ENCODE results near the gene TBX18.

Gene TBX18

DNA sequence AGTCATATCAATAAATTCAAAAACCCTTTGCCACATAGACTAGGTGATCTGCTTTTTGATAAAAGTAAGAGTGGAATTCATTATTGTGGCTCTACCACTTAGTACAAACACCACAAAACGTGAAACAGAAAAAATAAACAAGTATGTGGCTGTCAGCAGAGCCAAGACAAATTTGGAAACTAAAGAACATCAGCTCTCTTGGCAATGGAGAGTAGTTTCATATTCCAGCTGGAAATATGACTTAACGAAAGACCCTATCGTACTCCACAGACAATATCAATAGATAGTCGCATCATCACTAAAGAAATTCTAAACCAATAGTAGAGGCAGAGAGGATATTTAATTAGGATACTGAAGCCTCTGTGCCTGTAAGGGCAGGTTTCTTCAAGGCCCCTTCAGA lies 20.8 kb downstream of the TBX18 start:
- DNase-seq, result no peak

DNA sequence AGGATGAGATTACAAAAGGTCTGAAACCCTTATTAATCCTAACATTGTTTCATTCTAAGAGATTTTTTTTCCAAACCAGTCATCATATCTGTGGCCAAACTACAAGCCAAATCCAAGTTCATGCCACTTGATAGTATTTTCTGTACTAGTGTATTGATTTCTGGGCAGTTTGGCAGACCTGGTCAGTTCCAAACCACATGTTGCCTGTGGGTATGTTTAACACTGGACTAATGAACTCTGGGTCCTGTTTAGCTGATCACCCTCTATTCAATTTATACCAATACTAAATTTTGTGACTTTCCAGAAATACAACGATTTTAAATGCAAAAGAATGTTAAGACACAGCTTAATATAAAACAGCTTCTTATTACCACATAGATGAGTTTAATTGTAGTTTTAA lies 24.0 kb downstream of the TBX18 start:
- DNase-seq, result no peak

DNA sequence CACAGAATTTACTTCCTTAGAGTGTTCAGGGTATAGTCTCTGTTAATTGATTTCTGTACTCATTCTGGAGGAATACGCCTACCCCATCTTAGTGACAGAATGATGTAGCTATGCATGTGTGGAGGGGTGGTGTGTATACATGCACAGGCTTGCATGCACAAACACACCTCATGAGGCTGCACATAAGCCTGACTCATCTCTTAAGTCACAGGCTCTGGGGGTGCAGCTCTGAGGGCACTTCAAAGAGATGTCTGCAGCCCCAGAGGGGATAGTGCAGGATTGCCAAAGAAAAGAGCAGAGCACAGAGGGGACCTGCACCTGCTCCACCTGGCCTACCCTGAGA lies 24.6 kb downstream of the TBX18 start:
- DNase-seq, result no peak

DNA sequence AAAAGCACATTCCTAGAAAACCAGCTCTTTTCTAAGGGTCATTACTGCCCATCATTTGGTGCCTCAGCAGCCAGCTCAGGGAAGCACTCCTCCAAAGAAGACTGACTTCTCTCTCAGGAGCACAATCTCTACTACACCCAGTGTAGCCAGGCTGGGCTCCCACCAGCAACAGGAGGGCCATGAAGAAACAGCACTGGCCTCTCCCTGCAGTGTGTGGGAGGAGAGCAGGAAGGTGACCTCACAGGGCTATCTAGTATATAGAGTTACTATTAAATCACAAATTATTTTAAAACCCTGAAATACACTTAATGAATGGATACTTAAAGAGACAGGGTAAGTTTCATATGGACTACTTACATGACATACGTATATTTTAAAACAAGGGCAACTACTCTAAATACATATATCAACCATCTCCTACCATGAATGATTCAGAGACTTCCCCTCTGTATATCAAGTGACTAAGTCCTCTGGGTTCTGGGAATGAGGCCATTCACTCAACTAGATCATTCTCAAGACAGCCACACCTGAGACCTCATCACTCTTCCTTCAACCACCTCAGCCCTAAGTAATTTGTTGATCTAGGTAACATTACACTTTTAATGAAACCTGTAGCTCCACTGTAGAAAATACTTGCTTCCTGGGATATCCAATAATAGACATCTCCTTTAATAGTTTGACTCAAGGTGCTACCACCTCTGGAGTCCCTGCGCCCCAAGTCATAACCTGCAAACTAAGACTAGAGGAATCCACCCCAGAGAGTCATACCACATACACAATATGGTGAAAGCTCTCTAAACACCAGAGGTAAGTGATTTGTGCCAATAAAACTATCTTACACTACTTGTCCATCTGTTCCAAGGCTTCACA lies 25.2 kb downstream of the TBX18 start:
- DNase-seq, result no peak

DNA sequence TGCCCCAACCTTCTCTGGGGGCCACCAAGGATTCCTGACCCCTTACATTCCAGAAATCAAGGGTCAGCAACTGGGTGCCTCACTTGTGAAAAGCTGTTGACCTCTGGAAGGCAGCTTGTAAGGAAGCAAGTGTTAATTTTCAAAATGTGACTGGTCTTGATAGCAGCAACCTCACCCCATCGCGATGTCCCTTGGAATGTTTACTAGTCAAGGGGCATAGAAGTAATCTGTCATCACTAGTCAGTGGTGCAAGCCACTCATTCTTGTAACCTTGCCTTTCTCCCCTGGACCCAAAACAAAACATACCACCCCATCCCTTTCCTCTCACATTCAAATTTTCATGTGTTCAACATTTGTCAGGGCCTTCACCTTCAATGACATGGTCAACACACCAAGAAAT lies 30.5 kb downstream of the TBX18 start:
- no peak for DNase-seq

DNA sequence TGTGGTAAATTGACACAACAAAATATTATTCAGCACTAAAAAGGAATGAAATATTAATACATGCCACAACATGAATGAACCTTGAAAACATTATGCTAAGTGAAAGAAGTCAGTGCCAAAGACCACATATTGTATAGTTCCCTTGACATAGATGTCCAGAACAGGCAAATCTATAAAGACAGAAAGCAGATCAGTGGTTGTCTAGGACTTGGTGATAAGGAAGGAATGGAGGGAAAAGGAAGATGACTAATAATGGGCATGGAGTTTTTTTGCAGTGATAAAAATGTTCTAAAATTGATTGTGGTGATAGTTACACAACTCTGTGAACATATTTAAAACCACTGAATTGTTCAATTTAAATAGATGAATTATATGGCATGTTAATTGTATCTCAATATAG lies 32.5 kb downstream of the TBX18 start:
- DNase-seq, result no peak

DNA sequence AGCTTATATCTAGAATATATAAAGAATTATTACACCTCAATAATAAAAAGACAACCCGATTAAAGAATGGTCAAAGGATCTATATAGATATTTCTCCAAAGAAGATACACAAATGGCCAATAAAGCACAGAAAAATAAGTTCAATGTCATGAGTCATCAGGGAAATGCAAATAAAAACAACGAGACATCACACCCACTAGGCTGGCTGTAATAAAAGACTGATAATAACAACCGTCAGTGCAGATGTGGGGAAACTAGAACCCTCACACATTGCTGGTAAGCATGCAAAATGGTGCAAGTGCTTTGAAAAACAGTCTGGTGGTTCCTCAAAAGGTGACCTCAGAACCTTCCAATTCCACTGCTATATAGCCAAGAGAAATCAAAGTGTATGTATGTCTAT lies 33.0 kb downstream of the TBX18 start:
- DNase-seq, result no peak

DNA sequence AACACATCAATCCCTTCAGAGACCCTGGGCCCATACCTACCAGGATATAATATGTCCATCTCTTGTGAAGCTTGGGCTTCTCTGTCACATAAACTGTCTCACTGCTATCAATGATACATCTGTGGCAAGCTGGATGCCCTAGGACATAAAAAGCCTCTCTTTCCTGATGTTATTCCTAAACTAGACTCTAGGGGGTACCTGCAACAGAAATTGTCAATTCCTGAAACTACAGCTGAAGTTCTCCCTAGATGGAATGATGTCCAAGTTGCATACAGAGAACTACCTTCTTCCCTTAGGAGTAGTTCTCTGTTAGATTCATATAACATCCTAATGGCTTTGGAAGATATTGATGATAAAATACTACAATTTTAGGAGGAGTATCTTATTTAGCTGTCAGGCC lies 35.8 kb downstream of the TBX18 start:
- DNase-seq, result no peak

DNA sequence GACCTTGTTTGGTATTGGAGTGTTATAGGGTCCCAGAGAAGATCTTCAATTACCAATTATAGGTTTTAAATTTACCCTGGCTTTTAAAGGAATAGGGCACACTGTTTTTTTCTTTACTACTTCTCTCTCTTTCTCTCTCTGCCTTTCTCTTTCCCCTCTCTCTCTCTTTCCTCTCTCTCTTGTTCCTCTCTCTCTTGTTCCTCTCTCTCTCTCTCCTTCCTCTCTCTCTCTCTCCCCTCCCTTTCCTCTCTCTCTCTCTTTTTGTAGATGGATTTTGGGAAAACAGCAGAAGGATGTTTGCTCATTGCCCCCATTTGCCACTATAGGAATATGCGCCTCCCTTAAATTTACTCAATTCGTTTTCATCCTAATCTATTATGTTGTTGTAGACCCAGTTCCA lies 45.2 kb downstream of the TBX18 start:
- DNase-seq, result no peak

DNA sequence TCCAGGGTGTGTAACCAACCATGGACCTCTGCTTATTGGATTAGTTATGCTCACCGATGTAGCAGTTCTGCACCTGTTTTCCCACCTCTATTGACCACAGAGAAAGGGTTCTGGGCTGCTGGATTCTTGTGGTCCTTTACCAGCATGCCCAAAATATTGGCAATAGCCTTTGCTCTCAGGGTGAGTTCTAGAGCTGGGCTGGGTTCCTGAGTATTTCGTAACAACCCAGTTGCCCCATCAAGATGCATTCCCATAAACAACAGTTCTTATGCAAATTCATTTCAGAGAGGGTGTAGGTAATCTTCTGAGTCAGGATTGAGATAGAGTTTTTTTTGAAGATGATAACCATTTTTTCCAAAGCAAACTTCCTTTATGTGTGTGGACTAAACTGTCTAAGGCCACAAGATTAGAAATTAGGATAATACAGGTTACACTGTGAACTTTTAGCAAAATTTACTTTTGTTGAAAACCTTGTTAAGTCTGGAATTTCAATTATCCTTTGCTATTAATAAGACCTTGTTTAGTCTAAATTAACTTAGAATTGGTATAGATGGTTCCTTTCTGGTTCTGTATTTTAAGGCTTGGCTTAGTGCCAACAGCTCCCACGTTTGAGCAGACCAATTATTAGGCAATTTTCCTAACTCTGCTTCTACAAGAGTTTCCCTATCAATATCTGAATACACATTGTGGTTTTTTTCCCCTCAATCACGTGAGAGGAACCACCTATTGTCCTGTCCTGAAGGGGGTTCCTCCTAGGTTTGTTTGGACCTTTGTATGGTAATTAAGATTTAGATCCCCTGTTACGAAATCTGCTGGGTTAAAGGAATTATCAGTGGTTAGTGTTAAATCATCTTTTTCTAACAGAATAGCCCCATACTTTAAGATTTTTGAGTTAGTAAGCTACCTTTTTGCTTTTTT lies 46.1 kb downstream of the TBX18 start:
- DNase-seq, result no peak

DNA sequence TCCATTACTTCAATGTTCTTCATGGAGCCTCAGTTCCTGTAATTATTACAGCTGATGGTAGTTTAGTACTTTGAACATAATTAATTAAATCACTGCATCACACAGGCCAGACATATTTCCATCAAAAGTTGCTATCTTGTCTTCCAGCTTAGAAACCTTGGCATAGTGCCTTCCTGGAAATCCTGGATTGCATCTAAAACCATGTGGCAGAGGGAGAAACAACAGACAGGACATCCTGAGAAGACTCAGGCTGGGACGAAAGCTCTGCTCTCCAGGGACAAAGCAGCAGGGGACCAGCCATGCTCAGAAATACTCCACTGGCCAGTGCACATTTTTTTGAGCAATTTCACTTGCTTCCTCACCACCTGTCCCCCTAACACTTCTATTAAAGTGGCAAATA lies 55.3 kb downstream of the TBX18 start:
- no peak for DNase-seq

DNA sequence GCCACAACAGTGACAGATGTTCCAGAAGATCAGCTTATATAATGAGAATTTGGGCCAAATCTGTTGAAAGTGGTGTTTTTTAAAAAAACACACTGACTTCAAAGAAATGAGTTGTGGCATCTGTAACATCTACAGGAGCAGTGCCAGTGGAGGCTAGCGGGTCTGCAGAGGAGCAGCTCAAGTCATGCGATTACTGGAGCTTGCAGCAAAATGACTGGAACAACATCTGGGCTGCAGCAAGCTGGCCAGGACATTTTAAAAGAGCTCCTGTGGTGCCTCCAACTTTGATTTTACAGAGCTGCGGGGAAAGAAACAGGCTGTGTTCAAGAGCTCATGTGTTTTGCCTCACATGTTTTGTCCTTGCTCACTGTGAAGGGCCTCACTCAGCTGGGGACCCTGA lies 57.2 kb downstream of the TBX18 start:
- no peak for DNase-seq

DNA sequence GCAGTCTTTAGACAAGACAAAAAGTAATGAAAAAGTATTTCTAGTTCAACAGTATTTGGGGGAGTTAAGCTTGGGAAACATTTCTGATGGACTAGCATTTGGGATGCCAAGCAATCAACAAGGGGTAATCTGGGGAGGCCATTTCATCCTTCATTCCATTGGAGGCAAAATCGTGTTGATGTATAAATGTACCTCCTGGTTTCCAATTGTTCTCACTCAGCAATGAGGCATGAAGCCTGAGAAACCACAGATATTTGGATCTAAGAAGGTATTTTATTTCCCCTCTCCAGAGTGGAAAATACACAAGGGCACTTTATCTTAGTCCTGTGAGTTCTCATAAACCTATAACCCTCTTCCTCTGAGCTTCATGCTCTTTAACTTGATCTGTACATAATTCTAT lies 68.2 kb downstream of the TBX18 start:
- DNase-seq, result no peak

DNA sequence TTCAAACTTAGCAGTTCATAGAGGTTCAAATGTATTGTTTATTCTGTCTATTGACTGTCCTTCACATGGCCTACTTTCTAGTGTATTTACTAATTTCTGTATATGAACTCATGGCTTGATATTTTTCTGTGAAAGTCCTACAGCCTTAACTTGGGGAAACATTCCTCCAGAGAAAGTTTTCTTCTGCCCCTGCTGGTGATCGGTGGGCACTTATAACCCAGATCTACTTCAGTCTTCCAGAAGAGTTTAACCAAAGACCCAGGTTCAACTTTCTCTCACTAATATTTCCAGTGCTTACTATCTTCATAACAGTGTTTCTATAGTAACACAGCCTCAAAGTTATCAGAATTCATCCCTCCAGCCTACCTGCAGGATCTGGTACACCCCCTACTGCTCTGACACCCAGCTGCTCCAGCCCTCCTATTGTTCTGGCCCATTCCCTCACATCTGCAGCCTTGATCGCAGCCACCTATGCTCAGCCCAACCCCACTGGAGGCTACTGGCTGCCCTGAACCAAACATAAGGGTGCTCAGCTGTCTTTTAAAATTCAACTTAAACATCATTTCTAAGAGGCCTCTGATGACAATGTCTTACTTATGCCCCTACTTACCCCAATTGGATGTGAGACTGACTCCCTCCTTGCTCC lies 72.3 kb downstream of the TBX18 start:
- no peak for DNase-seq

DNA sequence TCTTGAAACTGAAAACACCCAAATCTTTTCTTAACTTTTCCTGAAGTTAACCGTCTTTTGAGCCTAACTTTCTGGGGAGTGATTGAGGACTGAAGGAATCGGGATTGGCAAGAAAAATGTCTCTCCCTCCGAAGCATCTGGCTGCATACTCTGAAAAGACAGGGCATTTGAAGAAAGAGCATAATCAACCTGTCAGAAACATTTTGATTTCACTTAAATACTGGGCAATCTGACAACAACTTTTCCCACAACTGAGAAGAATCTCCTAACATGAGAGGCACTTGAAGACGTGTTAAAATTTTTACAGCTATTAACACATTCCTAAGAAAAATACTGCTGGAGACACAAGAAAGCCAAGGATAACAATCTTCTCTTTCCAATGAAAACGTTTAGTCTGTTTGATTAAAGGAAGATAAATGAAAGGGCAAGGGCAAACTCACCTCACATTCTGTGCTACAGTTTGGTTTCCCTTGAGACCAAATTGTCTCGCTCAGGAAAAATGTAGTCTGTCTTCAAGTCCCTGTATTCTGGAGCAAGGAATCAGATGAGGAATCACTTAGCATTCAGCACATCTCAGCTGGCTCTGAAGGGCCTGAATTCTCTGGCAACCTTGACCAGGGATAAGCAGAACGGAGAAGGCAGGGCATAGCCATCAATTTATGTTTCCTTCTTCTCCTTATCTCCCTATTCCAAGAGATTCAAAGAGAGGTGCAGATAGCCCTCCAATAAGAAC lies 76.1 kb downstream of the TBX18 start:
- DNase-seq, result no peak

DNA sequence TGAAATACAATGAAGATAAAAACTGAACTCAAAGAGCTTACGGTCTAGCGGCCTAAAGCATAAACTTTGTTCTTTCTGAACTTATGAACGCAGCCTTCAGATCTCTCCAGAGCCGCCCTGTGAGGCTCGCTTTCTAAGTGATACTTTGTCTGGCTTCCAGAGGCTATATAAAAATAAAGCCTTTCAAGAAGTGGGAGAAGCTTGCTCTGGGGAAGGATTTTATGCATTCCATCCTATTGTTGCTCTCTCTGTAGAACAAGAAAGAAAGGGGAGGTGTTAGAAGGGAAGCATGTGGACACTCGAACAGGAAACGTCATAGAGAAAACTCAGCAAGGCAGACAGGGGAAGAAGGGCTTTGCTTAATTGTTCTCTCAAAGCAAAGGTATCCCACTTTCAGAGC lies 77.0 kb downstream of the TBX18 start:
- DNase-seq, result no peak

DNA sequence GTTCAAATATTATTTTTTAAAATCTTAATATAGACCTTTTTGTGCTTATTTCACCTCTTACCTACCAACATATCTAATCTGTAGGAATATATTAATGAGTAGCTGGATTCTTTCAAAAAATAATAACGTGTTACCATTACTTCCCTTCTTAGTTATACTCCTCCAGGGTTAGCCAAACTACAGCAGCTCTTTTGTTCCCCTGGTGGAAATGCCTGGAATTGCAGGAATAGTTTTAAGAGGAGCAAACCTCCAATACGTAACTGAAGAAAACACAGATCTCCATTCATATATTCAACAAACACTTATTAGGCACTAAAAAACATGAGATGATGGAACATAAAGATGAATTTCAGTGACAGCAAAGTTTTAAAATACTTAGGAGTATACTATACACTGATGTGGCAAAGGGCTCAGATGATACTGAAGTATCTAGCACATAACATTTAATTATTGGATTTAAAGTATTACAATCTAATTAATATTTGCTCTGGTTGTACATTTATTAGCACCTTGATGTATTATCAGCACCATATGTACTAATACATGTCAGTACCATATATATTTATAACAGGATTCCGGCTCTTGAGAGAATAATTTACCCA lies 78.3 kb downstream of the TBX18 start:
- no peak for DNase-seq

DNA sequence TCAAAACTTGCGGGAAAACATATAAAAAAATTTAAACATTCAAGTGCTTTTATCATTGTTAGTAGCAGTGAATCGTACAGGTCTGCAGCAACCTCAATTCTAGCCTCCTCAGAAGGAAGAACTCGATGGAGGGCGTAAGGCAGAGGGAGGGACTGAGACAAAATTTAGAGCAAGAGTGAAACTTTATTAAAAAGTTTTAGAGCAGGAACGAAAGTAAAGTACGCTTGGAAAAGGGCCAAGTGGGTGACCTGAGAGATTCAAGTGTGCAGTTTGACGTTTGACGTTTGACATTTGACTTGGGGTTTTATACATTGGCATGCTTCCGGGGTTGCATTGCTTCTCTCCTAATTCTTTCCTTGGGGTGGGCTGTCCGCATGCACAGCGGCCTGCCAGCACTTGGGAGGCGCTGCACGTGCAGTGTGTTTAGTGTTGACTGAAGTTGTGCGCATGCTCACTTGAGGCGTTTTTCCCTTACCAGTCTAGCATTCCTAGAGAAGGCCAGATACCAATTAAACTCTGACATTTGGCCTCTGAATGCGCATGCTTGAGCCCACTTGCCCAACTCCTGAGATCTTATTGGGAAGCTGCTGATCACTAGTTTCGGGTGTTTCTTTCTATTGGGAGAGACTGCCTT lies 82.6 kb downstream of the TBX18 start:
- no peak for DNase-seq

DNA sequence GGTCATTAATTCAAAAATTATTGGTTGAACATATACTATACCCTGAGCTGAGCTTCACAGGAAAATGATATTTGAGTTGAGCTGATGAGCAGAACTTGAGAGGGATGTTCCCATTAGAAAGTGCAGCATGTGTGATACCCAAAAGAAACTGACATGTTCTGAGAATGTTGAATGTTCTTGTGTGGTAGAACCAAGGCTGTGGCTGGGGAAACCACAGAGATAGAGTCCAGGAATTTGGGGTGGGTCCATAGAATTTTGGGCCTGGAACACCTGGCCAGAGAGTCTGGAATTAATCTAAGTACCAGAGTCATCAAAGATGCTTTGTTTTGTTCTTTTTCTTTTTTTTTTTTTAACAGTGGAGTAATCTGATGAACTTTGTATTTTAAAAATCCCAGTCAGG lies 88.7 kb downstream of the TBX18 start:
- no peak for DNase-seq

DNA sequence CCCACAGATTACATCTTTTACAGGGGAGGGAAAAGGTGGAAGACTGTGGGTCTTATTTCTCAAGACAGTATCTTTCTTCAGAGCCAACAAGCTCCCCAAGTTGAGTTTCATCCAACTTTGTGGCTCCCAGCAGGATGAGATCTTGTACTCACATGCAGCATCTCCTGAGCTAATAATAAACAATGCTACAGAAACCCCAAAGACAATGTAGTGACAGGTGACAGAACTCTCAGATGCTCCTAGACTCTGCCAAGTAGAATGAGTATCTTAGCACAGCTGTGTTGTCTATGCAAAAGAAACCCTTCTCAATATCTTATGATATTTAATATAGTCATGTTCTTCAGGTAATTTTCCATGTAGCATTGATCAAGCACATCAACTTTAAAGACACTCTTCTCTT lies 90.0 kb downstream of the TBX18 start:
- DNase-seq, result no peak

DNA sequence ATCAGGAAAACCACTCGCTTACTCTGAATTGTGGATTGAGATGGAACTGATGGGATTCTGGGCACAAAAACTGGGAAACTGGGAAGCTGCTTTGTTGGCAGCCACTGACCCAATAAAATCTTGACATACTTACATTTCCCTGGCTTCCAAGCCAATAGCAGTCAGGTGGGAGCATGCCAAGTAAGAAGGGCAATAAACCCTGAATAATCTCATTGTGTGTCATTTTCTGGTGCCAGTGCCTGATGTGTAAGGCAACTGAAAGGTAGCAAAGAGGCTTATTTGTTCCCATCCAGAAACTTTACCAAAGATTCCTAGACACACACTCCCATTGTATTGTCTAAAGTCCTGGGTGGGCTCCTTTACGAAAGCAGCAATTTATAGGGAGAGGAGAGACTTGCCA lies 93.2 kb downstream of the TBX18 start:
- no peak for DNase-seq

DNA sequence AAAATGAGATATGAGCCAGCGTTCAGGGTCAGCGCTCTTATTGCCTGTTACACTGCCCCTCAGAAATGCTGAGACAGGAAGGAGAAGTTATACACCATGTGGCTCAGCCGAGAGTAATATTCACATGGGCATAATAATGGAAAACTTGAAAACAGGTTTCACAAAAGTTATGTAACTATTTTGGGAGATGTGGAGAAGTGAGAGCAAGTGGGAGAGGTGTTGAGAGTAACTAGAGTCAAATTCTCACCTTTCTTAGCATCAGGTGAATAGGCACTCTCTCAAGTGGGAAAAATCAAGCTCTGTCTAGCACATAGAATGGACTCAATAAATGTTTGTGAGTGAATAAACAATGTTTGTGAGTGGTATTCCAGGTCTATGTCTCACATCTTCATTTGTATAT lies 94.5 kb downstream of the TBX18 start:
- no peak for DNase-seq
